Tongue (tissue), 2 donors: ENCODE measurements around the gene PROSER3. TPM values are rescaled to one million over a fixed set of nuclear protein-coding genes. Genes with fewer than 3 reads are reported as not detected.
A peak's percentile ranks its signal among the peaks of the same experiment; 100 is the strongest.

Source experiments
- DNase-seq: peaks from one replicate; pipeline ENCODE4 v3.0.0-alpha.2; 2015
- total RNA-seq: library from RNA; depleted of rRNA; stranded (reverse); fragments of >200 nt; gene quantifications from one replicate; pipeline ENCODE4 v1.2.3, GENCODE V29; 2014

PROSER3 gene
- total RNA-seq, 1 donor from 2014 or later = 4.4 TPM

DNA sequence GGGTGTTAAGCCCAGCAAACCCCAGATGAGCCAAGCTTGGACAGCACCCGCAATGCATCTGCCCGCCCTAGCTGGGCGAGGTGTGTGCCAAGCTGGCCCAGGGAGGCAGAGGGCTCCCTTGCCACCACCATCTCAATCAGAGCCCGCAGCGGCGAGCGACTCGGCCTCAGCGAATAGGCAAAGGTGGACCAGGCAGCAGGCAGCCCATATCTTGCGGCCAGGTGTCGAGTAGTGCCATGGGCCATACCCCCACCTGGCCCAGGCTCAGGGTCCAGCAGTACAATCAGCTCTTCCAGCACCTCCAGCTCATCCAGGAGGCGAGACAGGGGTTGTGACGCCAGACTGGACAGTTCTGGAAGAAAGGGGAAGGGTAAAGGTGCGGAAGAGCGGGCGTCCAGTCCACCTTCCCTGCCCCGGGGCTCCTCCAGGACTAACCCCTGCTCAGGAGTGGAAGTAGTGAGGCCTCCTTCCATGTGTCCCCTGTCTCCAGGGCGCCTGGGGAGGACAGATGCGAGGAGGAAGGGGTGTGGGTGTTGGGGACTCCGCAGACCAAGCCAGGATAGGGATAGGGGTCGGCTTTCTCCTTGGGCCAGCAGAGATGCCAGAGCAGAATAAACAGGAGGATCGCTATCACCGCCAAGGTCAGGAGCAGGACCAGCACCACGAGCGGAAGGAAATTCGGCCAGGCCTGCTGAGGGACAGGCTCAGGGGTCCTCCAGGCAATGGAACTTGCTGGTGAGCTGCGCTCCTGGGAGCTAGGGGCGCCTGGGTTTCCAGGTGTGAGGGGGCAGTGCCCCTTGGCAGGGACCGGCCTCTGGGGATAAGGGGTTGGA, 18.5 kb upstream of the PROSER3 start:
- DNase-seq = no peak

DNA sequence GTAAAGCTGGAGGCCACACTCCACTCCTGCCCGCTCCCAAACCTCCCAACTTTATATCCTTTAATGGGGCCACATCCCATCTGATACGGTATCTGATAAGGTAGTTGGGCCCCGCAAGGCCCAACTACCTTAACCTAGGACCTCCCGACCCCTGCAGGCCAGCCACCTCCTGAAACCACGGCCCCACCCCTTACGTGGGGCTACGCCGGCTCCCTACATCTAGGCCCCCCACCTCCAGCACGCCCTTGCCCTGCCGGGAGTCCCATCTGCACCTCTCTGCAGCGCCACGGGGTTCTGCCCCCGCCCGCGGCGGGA, 17.9 kb upstream of the PROSER3 start:
- no peak for DNase-seq

DNA sequence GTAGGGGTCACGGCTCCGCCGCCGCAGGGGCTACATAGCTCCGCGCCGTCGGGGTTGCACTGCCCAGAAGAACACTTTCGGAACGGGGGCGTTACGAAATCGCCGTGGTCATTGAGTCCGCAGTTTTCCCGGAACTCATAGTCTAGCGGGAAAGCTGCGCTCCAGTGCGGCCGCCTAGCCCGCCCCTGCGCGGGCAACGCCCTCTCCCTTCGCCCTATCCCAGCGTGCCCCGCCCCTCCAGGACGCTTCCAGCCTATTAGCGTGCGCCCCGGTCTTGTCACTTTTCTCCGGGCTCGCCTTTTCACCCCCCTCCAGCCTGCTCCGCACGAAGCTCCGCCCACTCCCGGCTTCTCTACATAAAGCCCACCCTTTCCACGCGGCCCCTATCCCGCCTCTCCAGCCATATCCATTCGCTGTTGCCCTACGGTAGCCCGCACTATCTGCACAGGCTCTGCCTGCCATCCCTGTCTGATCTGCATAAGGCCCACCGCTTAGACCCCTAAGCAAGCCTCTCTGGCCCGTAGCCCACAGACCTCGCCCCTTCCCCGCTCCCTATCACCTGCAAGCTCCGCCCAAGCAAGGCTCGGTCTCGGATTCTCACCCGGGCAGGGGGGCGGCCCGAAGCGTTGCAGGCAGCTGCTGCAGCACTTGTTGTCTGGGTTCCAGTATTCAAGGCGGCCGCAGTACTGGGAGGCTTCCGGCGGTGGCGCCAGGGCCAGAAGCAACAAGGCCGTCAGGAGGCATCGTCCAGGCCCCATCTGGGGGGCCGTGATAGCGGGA, 17.4 kb upstream of the PROSER3 start:
- peak; percentile 99 for DNase-seq

DNA sequence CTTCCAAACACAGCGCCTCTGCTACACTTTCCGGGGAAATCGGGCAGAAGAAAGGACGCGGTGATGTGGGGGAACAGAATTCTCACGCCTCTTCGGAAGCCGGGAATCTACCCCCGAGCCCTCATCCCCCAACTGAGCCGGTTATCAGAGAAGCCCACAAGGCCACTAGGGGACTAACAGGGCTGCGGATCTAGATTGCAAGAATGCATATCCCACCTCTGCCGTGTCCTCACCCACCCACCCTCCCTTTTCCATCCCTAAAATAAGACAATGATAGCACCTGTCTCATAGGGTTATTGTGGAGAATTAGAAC, 16.8 kb upstream of the PROSER3 start:
- no peak for DNase-seq

DNA sequence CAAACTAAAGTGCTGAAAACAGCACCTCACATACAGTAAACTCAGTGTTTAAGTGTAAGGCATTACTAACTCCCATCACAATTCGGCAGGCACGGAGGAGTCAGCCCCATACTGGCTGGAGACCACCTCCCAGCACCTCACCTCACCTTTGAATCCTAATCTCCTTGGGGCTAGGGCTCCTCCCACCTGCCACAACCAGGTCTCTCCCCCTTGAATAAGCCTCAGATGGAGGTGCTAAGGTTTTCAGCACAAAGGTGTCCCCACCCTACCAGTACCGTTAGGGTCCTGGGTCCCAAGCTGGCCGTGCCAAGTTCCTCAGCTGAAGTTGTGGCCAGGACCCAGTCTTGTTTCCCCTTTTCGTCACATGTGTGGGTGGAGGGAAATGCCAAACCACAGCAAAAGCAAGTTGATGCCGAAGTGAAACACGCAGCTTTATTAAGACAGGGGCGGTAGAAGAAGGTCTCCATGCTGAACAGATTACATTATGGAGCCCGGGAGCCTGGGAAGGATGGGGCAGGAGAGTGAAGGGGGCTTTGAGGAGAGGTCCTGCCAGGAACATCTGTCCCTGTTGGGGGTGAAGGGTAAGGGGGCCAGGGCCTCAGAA, 15.8 kb upstream of the PROSER3 start, which contains the start of gene IGFLR1:
Gene IGFLR1 (minus strand): TSS at position 332 of the 604 bp plus-strand sequence. CDS start 1,272 bp downstream, outside the sequence.
- no peak for DNase-seq

DNA sequence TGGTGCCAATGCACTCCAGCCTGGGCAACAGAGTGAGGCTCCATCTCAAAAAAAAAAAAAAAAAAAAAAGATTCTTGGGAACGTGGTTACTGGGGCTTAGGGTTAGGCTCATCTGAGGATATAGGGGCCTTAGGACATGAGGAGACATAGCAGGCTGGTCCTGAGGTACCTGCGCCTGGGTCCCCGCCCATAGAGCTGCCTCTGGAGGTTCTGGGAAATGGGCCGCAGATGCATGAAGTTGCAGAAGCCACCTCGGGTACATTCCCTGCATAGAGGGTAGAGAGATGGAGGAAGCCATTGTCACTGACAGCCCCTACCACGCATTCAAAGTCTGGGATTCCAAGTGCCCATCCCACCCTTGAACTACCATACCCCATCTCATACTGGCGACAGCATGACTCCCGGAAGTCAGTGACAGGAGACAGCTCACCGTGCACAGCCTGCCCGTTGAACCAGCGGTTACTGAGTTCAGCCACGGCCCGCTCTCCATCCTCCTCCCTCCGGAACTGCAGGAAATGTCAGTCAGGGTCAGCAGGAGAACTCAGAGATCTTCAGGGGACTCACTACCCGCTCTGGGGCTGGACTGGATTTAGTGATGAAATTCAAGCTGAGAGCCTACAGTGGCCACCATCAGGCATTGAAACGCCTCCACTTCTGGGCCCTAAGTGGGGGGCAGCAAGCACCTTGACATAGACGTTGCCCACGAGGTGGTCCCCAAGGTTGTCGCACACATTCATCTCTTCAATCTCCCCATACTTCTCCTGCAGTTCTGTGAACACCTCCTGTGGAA, 14.1 kb upstream of the PROSER3 start:
- DNase-seq = no peak

DNA sequence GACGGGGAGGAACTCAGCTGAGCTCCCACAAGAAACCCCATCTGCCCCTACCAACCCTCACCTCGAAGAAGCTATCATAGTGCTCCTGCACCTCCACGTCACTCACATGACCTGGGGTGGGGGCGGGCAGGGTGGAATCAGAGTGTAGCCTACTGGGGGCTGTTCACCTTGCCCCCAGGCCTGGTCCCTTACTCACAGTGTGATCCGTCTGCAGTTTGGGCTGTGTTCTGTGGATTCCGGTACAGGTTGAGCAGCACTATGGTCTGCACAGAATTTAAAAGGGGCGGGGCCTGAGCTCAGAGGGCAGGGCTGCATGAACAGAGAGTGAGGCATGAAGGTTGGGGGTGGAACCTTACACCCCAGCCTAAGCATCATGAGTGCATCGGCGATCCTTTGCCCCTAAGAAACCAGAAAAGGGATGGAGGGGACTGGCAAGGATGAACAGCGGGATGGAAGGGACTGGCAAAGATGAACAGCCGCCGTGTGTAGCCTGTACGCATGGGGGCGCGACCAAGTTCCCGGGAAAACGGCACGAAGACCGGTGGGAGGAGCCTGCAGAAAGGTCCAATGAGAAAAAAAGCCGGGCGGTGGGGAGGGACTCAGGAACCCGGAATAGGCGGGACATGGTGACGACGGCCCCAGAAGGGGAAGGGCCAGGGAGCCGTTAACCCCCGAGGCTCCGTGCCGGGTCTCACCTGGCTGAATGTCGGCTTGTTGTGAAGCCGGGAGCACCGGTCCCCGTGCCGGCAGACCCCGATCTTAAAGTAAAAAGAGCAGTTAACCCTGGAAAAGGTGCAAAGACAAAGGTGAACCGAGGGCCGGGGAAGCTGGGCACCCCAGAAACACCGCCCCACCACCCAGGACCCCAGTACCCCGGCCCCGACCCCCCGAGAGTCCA, 13.3 kb upstream of the PROSER3 start:
- DNase-seq = peak; percentile 99

DNA sequence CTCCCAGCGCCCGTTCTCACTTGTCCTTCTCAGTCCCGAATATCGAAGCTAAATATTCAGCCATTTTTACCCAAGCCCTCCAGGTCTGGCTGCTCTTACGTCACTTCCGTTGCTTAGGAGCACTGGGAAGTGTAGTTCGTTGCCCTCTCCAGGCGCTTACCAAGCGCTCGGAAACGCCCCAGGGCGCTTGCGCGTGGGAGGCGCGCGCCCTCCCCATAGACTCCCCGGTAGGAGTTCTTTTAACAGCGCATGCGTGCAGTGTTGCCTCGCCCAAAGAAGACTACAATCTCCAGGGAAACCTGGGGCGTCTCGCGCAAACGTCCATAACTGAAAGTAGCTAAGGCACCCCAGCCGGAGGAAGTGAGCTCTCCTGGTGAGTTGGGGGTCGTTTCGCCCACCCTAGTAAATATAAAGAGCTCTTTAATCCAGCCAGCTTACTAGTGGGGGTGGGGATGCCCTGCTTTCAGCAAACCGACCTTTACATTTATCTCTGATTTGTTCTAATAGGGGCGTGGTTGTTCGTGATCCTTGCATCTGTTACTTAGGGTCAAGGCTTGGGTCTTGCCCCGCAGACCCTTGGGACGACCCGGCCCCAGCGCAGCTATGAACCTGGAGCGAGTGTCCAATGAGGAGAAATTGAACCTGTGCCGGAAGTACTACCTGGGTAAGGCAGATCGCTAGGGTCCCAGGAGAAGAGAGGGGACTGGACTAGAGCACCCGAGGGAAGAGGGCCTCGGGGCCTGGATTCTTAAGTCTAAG, 12.5 kb upstream of the PROSER3 start, which contains the start of the genes PSENEN and U2AF1L4:
Gene PSENEN (plus strand): TSS at position 324 of the 759 bp plus-strand sequence. CDS start 280 bp downstream, at position 604.
Gene U2AF1L4 (minus strand): TSS at position 91 of the 759 bp plus-strand sequence. CDS start 27 bp downstream, at position 64.
- peak; percentile 100 for DNase-seq

DNA sequence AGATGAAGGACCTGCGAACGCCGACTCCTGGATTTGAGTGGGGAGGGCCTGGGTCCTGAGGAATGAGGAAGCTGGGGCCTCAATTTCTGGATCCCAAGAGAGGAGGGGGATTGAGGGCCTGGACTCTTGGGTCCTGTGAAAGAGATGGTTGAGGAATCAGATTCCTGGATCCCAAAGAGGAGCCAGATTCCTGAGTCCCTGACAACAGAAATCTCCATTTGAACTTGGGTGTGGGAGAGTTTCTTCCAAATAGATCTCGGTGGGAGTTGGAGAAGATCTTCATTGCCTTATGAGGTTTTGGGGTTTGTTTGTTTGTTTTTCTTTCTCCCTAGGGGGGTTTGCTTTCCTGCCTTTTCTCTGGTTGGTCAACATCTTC, 11.9 kb upstream of the PROSER3 start:
- DNase-seq = no peak

DNA sequence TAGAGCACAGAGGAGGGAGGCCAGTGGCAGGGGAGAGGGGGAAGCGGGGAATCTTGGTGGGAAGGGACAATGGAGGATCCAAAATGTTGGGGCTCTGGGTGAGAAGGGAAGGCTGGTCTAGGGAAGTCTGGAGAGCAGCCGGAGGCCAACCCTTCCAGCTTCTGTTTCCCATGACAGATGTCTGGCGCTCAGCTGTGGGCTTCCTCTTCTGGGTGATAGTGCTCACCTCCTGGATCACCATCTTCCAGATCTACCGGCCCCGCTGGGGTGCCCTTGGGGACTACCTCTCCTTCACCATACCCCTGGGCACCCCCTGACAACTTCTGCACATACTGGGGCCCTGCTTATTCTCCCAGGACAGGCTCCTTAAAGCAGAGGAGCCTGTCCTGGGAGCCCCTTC, 11.4 kb upstream of the PROSER3 start:
- DNase-seq = no peak

DNA sequence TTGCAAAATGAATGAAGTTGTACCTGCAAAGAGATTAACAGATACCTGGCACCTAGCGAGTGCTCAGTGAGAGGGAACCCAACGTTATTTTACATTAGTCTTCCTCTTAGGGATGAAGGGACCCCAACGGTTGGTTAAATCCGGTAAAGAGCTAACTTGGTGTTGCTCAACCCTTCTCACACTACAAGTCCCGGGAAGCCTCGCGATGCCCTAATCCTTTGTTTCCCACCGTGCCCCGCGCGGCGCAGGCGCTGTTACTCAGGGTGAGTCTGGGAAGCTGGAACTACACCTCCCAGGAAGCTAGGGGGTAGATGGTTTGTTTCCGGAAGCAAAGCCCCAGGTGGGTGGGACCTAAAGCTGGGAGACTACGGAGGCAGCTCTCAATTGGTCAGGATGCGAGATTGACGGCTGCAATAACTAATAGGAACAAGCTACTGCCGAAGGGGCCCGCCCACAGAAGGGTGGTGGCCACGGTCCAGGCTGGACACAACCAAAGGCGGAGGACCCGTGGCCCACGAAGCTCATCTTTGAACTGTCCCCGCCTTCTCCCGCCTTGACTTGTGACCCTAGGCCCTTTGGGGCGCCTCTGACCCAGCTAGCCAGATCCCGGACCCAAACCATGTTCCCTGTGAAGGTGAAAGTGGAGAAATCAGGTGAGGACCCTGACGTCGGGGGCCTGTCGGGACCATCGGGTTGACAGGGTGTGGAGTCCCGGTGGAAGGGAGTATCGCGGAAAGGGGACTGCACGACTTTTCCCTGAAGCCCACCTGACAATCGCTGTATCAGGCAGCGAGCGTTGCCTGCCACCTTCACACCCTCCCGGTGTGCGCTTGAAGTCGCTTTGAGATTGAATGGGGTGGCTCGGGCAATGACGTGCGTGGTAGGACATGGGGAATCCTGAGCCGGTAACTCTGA, 9.6 kb upstream of the PROSER3 start, which contains the start of gene LIN37:
Gene LIN37 (plus strand): TSS at position 471 of the 915 bp plus-strand sequence. CDS start 149 bp downstream, at position 620.
- peak; percentile 100 for DNase-seq

DNA sequence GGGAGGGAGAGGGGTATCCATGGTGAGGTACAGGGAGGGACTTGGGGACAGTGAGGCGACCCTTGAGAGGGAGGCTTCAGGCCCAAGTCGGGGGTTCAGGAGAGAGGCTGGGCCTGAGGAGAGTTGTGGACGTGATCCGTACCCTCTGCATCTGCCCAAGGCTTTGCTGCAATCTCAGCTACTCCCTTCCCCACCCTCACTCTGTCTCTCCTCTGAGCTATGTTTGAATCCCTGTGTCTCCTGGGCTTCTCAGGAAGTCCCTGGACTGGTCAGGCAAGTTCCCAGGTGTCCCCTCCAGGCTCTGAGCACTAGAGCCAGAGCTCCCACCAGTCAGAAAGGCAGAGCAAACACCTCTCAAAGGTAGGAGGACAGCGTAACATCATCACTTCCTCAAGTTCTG, 7.8 kb upstream of the PROSER3 start:
- no peak for DNase-seq

DNA sequence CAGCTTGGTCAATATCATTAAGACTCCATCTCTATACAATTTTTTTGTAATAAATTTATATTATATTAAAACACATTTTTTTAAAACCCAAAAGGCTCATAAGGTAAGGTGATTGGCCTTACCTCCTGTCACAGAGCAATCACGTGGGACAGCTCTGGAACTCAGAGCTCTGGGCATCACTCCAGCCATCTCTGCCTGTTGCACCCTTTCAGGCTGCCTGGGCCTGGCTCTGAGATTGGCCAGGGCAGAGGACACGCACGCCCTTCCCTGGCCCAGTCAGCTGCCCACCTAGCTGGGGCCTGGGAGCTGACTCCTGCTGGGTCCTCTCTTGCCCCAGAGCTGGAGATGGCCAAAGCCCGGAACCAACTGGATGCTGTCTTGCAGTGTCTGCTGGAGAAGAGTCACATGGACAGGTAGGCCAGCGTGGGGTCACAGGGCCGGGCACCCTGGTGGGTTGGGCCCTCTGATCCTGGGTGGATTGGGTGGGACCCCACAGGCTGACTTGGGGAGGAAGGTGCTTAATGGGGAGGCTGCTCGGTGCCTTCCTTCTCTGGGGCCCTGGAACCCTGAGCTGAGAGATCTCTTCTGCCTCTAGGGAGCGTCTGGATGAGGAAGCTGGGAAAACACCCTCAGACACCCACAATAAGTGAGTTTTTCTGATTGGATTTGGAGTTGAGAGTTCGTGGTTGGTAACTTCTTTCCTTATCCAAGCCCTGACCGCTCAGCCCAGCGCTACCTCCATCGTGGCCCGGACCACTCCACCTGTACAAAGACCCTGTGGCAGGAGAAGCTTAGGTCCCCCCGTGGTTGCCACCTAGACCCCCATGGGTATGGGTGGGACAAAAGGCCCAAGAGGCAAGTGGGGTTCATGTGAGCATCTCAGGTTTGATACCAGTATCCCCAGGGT, 5.9 kb upstream of the PROSER3 start:
- DNase-seq = no peak

DNA sequence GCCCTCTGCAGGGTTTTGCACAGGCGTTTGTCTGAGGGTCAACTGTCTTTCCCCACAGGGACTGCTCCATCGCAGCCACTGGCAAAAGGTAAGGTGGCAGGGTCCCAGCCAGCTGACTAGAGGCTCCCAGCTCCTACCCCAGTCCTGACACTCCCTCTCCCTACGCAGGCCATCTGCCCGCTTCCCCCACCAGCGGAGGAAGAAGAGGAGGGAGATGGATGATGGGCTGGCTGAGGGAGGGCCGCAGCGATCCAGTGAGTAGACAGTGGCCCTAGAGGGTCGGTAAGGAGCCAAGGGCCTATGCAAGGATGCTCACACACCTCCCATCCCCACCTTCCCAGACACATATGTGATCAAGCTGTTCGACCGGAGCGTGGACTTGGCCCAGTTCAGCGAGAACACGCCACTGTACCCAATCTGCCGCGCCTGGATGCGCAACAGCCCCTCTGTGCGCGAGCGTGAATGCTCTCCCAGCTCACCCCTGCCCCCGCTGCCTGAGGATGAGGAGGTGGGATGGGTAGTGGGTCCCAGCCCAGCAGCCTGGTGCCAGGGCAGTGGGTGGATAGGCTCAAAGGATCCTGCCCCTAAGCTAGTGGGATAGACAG, 5.1 kb upstream of the PROSER3 start:
- DNase-seq = no peak

DNA sequence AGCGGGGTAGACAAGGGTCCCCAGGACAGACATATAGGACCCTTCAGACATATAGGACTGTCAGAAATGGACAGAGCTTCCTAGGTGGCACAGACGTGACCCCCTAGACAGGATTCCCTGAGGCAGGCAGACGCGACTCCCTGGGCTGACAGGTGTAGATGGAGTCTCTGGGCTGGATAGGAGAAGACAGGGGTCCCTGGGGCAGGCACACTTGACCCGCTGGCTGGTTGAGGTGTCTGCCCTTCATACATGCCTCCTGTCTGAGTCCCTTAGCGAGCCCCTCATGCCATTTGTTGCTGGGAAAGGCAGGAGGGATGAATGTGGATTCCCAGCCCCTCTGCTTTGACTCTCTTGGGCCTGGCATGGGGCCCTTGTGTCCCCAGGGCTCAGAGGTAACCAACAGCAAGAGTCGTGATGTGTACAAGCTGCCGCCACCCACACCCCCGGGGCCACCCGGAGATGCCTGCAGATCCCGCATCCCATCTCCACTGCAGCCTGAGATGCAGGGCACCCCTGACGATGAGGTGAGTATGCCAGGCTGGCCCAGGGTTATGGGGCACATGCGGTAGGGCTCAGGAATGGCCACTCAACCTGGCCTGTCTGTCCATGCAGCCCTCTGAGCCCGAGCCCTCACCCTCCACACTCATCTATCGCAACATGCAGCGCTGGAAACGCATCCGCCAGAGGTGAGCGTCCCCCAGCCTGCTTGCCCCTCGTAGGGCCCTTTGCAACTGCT, 4.2 kb upstream of the PROSER3 start:
- DNase-seq = no peak

DNA sequence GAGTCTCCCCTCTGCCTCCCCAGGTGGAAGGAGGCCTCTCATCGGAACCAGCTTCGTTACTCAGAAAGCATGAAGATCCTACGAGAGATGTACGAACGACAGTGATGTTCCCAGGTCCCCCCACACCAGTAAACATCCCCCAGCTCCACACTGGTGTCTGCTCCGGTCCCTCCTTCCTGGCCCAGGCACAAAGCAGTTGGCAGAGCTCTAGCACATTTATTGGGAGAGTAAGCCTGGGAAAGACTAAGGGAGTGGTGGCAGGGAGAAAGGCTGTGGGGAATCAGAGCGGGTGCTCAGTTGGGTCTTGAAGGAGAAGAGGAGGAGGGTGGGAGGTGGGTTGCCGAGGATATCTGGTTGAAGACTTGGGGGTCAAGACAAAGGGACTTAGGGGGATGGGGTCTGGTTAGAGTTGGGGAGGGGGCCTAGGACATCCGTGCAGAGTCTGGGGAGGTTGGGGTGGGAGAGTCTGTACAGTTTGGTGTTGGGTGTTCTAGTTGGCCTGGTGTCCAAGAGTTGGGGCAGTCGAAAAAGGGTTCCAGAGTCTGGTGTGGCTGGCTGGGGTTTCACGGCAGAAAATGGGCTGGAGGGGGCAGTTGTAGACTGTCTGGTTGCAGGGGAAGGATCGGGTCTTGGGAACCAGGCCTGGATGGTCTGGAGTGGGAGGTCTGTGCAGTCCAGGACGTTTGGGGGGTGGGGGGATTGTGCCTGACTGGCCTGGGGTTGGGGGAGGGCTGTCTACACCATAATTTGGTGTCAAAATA, 3.4 kb upstream of the PROSER3 start:
- DNase-seq = no peak
